Skeletal muscle tissue (tissue), 4 donors: ENCODE results near the gene BICC1. TPM values are rescaled to one million over a fixed set of nuclear protein-coding genes. Genes with fewer than 3 reads are reported as not detected.
A peak's percentile ranks its signal among the peaks of the same experiment; 100 is the strongest.
"Not testable (repeated sequence)": the region's sequence is repeated elsewhere in the genome, so short reads cannot be mapped to it uniquely, and the experiment has no call there.

Source experiments
- H3K27ac ChIP-seq: one replicate; pipeline ENCODE4 v1.7.0; 2013; ENCODE audit warnings: mild to moderate bottlenecking, low read depth, low read length, inconsistent platforms
- H3K27me3 ChIP-seq, 3 donors: one replicate each; pipeline ENCODE4 v1.7.0; 2013; ENCODE audit warnings: low read length in 3 of 3; ENCODE audit not compliant: control insufficient read depth in 3 of 3, insufficient read depth in 3 of 3
- H3K36me3 ChIP-seq, 3 donors: one replicate each; pipeline ENCODE4 v1.7.0; 2013; ENCODE audit warnings: low read length in 3 of 3; ENCODE audit not compliant: control insufficient read depth in 3 of 3, insufficient read depth in 3 of 3
- H3K4me1 ChIP-seq, 3 donors: one replicate each; pipeline ENCODE4 v1.7.0; 2013; ENCODE audit warnings: low read length in 3 of 3, mild to moderate bottlenecking in 3 of 3; ENCODE audit not compliant: control insufficient read depth in 3 of 3, insufficient read depth in 3 of 3
- H3K4me3 ChIP-seq, 3 donors: one replicate each; pipeline ENCODE4 v1.7.0; 2013; ENCODE audit warnings: low read length in 3 of 3
- H3K9ac ChIP-seq, 3 donors: one replicate each; pipeline ENCODE4 v1.7.0; 2013; ENCODE audit warnings: low read length in 3 of 3, mild to moderate bottlenecking in 3 of 3, moderate library complexity in 2 of 3, low read depth in 1 of 3
- H3K9me3 ChIP-seq, 3 donors: one replicate each; pipeline ENCODE4 v1.7.0; 2013; ENCODE audit warnings: low read length in 3 of 3; ENCODE audit not compliant: control insufficient read depth in 3 of 3
- total RNA-seq: library from RNA; depleted of rRNA; stranded (reverse); fragments of >200 nt; gene quantifications from one replicate; pipeline ENCODE4 v1.2.3, GENCODE V29; 2014
- donor health status: Osteomylitis.

BICC1 gene
- total RNA-seq, 1 donor from 2014 or later = 25.6 TPM

DNA sequence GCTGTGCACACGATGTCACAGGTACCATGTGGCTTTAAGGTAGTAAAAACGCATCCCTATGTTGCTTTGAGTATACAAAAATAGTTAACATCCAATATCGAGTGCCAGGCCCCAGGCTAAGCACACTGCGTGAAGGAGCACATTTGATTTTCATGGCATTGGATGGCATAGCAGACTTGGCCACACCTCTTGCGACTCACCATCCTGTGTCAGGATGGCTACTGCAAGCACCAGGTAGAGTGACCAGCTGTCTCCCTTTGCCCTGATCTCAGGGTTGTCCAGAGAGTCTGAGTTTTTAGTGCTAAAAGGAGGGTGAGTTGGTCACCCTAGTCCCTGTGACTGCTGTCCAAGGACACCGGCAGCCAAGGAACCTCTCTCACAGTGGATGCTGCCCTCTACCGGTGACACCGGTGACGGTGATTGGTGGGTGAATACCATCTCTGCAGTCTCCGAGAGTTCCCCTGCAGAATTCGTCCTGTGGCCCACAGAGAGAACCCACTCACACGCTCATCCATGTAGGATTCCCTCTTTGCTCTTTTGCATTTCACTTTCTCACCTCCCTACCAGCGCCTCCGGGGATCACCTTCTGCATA, 76.1 kb downstream of the BICC1 start:
- Histone ChIP-seq H3K27me3 (no peaks in the 10 kb centered on the region), H3K27ac (no peak overlapping the region), H3K36me3 (no peaks in the 10 kb centered on the region), H3K9me3 (no peaks in the 10 kb centered on the region), H3K4me3 (no peak overlapping the region), H3K9ac (no peak overlapping the region), H3K4me1 (peaks cover 0 to 6% (median 4%) of the 10 kb centered on the region in 3 donors)

DNA sequence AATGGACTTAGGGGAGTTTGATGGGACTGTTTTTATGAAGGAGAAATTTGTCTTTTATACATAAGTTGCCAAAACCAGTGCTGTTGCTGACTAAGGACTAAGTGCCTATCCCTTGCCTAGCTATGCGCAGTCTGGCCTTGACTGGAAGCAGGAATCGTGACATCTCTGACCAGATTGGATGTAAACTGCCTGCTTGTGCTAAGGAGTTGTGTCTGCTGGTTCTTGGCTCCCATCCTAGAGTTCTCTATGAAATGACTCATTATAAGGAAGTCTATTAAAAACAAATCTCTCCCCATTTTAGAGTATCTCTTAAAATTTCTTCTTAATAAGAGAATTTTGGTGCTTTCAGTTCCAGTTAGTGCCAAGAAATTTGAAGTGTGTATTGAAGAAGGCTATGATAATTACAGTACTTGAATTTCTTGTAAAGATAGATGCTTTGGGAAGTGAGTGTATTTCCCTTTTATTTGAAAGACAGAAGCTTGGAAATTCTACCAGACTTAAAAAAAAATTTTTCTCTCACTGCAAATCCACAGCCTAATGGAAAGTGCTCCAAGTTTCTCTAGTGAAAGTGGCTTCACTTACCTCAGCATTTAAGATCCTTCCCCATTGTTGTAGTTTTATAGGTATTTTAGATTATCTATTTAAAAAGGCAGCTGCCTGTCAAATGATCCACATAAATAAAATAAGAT, 77.6 kb downstream of the BICC1 start:
- Histone ChIP-seq H3K27me3 (no peaks in the 10 kb centered on the region), H3K9ac (no peak overlapping the region), H3K4me1 (peaks cover 0 to 6% (median 4%) of the 10 kb centered on the region in 3 donors), H3K9me3 (no peaks in the 10 kb centered on the region), H3K27ac (no peak overlapping the region), H3K36me3 (no peaks in the 10 kb centered on the region), H3K4me3 (no peak overlapping the region)

DNA sequence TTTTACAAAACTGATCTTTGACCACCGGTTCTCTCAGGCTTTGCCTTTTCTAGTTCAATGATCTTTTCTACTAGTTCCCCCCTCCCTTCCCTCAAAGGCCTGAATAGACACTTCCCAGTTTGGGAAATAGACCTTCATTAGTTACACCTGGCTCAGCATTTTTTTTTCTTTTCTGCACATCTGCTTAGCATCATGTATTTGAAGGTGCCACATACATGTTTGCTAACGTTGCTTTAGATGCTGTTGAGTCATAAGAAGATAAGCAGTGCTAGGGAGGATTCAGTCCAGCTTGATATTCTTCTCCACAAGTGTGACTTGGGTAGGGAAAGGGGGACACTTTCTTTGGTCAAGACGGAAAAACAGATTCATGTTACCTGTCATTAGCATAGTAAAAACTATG, 78.3 kb downstream of the BICC1 start:
- Histone ChIP-seq H3K9ac (no peak overlapping the region), H3K27ac (no peak overlapping the region), H3K4me3 (no peak overlapping the region), H3K27me3 (no peaks in the 10 kb centered on the region), H3K9me3 (no peaks in the 10 kb centered on the region), H3K4me1 (peaks cover 0 to 6% (median 4%) of the 10 kb centered on the region in 3 donors), H3K36me3 (no peaks in the 10 kb centered on the region)

DNA sequence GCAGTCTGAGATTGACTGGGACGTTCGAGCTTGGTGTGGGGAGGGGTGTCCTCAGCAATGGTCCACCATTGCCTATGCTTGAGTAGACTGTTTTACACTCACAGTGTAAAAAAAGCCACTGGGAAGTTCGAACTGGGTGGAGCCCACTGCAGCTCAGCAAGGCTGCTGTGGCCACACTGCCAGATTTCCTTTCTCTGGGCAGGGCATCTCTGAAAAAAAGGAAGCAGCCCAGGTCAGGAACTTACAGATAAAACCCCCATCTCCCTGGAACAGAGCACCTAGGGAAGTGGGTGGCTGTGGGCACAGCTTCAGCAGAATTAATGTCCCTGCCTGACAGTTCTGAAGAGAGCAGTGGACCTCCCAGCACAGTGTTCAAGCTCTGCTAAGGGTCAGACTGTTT, 80.3 kb downstream of the BICC1 start:
- Histone ChIP-seq H3K4me1 (peaks cover 0 to 6% (median 0%) of the 10 kb centered on the region in 3 donors), H3K27ac (no peak overlapping the region), H3K4me3 (no peak overlapping the region), H3K36me3 (no peaks in the 10 kb centered on the region), H3K9ac (no peak overlapping the region), H3K9me3 (no peaks in the 10 kb centered on the region), H3K27me3 (no peaks in the 10 kb centered on the region)

DNA sequence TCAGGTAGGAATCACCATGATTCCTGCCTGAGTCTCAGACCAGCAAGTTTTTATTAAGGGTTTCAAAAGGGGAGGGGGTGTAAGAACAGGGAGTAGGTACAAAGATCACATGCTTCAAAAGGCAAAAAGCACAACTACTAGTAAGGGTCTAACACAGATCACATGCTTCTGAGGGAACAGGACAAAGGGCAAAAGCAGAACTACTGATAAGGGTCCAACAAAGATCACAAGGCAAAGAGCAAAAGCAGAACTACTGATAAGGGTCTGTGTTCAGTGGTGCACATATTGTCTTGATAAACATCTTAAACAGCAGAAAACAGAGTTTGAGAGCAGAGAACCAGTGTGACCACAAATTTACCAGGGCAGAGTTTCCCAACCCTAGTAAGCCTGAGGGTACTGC, 84.5 kb downstream of the BICC1 start:
- H3K36me3 ChIP-seq, H3K9ac ChIP-seq: not testable (repeated sequence)

DNA sequence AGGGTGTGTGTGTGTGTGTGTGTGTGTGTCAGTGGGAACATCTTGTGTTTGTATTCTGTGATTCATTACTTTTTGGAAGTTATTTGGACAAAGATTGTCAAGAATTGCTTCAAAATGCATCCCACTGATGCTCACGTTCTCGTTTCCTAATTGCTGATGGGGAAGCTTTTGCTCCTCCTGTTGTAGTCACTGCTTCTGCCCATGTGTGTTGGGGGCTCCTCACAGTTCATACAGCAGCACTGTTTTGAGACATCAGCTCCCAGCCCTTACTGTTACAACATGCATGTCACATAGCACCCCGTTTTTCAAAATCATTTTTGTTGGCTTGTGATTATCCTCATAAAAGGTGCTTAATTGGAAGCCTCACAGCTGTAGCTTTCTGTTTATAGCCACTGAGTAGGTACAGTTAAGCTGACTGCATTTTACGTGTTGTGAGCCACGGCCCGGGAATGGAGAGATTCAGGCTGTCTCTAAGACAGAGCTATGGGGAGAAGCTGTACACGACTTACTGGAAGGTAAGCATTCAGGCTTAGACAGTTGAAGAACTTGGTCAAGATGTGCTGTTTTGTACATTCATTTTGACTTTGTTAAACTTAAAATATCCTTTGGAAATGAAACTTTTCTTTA, 87.4 kb downstream of the BICC1 start:
- Histone ChIP-seq H3K4me1 (no peaks in the 10 kb centered on the region), H3K9me3 (no peaks in the 10 kb centered on the region), H3K27me3 (no peaks in the 10 kb centered on the region), H3K9ac (no peak overlapping the region), H3K36me3 (no peaks in the 10 kb centered on the region), H3K27ac (no peak overlapping the region), H3K4me3 (peak overlapping the region in 1 of 3 donors; percentile 17)

More for the DNA sequence above, 84.5 kb downstream of the BICC1 start:
- H3K27ac ChIP-seq, H3K4me1 ChIP-seq, H3K4me3 ChIP-seq, H3K27me3 ChIP-seq, H3K9me3 ChIP-seq: not testable (repeated sequence)

DNA sequence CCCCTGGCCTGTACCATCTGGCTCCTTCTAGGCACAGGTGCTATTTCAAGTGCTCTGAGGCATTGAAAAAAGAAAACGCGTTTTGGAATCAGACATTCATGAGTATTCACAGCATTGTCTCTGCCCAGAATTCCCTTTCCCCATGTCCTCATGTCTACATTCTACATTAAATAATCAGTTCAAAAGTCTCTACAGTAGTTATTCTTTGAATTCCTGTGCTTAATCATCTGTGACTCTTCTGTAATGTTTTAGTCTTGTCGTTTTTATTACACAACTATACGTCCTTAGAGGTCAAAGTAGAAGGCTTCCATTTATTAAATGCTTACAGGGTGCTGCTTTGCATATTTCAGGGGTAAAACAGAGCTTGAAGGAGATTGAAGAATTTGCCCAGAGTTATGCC, 95.7 kb downstream of the BICC1 start:
- Histone ChIP-seq H3K27ac (no peak overlapping the region), H3K27me3 (no peaks in the 10 kb centered on the region), H3K4me1 (peaks cover 0 to 4% (median 0%) of the 10 kb centered on the region in 3 donors), H3K36me3 (no peaks in the 10 kb centered on the region), H3K9me3 (no peaks in the 10 kb centered on the region), H3K9ac (no peak overlapping the region), H3K4me3 (no peak overlapping the region)

DNA sequence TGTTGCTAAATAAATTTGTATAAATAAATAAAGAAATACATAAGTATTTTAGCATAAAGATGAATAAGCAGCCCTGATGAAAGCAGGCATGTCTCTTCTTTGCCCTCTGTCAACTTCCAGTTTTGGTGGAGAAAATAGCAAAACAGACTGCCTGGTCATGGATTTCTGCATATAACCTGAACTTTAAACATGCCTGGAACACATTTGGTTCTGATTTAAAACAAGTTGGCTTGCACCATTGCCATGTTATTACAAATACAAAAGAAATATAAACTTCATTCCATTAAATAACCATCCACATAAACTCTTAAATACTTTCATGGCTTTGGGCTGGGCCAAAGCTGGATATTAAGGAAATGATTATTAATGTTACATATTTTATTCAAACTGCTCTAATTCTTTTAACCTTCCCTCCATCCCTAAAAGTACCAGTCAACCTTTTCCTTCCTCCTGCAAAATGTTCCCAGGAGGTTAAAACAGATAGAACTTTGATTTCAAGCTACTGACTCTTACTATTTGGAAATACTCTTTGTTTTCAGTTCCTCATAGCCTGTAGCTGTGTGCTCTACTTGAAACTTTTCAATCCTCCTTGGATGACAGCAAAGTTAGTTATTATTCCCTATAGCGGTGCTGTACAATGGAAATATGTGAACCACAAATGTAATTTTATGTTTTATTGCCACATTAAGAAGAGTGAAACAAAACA, 96.3 kb downstream of the BICC1 start:
- Histone ChIP-seq H3K9ac (no peak overlapping the region), H3K4me3 (no peak overlapping the region), H3K27ac (no peak overlapping the region), H3K36me3 (no peaks in the 10 kb centered on the region), H3K4me1 (peaks cover 0 to 4% (median 0%) of the 10 kb centered on the region in 3 donors), H3K9me3 (no peaks in the 10 kb centered on the region), H3K27me3 (no peaks in the 10 kb centered on the region)

DNA sequence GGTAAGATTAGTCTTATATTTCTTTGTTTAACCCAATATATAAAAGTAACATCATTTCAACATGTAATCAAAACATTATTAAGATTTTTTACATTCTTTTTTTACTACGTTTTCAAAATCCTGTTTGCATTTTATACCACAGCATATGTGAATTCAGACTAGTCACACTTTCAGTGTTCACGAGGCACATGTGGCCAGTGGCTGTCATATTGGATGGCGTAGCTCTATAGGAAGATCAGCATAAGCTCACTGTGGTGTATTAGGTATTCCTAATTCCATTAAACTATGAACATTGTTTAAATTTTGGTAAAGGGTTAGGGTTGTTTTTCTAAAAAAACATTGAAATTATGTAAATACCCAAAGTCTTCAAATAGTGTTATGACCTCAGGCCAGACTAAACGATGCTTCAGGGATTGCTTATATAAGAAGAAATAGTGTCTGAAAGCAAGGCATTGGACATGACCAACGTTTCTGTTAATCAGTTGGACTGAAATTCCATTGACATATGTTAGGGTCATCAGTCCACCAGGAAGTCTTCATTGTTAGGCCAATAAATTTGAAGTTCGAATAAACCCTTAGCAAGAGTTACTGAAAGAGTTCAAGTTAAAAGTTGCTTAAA, 97.0 kb downstream of the BICC1 start:
- Histone ChIP-seq H3K27me3 (no peaks in the 10 kb centered on the region), H3K36me3 (no peaks in the 10 kb centered on the region), H3K9ac (no peak overlapping the region), H3K4me1 (peaks cover 0 to 4% (median 0%) of the 10 kb centered on the region in 3 donors), H3K9me3 (no peaks in the 10 kb centered on the region), H3K27ac (no peak overlapping the region), H3K4me3 (no peak overlapping the region)
